HG03139 (cell line): ENCODE data around the gene BDH2.

Experiments
- ATAC-seq: cut with Tn5 transposase; IDR thresholded peaks from one replicate; pipeline ENCODE4 v1.9.1; 2021; ENCODE audit not compliant: unreplicated experiment

The BDH2 gene

GRCh38 chr4:103099691-103100392 is at the start of gene BDH2:
Gene BDH2 (minus strand): TSS chr4:103099834. CDS start chr4:103096254, 3,580 bp downstream.
- ATAC-seq, result peak; percentile 98

DNA sequence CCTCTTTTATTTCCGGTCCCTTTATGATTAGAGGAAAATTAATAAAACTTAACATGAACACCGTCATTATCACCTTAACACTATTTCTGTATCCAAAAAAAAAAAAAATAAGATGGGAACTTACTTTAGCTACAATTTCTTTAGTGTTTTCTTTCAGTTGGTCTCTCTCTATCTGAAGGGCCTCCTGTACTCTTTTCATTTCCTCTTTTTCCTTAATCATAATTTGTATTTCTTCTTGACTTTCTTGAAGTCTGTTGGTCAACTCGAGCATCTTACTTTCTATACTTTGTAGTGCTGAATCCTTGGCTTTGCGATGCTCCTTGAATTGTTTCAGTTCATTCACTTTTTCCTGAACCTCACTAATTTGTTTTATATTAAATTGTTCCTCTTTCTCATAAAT is 45.3 kb upstream of the BDH2 start:
- no peak for ATAC-seq

DNA sequence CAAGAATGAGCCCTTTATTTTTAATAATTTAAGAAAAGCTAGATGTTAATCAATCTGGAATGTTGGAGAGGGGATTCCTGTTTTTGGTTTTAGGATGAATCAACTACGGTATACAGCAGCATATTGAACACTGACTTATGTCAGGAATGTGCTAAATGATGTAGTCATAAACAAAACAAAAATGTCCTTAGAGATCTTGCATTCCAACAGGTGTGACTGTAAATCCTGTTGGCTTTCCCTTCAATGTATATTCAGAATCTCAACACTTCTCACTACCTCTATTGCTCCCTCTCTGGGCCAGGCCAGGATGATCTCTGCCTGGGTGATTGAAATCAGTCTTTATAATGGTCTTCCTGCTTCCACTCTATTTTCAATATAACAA is 37.8 kb upstream of the BDH2 start:
- ATAC-seq, result no peak

GRCh38 chr4:103136671-103137445 is 37.2 kb upstream of the BDH2 start:
- ATAC-seq, result no peak

GRCh38 chr4:103129174-103129573 is 29.5 kb upstream of the BDH2 start:
- ATAC-seq, result no peak

- ATAC-seq, result no peak
Observed at GRCh38 chr4:103126126-103126525, 26.5 kb upstream of the BDH2 start.

GRCh38 chr4:103123114-103123513 is 23.5 kb upstream of the BDH2 start:
- no peak for ATAC-seq

DNA sequence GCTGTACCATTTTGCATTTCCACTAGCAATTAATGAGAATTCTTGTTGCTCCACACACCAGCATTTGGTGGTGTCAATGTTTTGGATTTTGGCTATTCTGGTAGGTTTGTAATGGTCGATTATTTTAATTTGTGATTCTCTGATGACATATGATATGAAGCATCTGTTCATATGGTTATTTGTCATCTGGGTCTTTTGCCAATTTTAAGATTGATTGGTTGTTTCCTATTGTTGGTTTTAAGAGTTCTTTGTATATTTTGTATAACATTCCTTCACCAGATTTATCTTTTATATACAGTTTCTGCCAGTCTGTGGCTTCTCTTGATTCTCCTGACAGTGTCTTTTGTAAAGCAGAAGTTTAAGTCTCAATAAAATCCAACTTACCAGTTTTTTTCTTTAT is 18.5 kb upstream of the BDH2 start:
- no peak for ATAC-seq

- no peak for ATAC-seq
Observed at GRCh38 chr4:103111598-103111997, 12.0 kb upstream of the BDH2 start.

- no peak for ATAC-seq
Observed at GRCh38 chr4:103108542-103108941, 8.9 kb upstream of the BDH2 start.

- ATAC-seq, result no peak
Observed at GRCh38 chr4:103105558-103106356, 6.1 kb upstream of the BDH2 start.

GRCh38 chr4:103104886-103105285 is 5.3 kb upstream of the BDH2 start:
- no peak for ATAC-seq

GRCh38 chr4:103100691-103101090 is 1.1 kb upstream of the BDH2 start:
- ATAC-seq, result no peak

DNA sequence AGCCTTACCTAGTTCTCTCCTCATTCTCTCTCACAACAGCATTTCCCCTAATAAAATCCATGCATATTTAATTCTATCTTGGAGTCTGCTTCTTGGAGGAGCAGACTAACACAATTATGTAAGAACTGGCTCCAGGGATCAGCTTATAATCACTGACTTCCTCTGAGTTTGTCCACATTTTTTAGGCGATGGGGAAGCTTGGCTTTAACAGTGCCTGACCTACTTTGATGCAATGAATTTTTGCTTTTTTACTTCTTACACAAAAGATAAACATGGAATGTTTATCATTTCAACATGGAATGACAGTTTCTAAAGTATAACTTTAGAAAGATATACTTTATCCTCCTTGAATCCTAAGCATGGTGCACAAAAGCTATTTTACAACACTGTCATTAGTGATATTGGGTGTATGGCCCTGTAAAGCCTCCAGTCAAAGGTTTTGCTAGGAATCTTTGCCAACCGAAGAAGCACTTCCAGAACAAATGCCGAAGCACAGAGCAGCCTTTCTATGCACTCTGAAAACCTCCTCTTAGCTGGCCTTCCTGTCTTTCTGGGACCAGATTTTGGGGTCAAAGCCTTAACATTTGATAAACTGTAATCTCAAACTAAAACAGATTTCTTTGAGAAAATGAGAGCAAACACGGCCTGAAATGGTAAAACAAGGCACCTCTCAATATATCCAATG is 736 bp downstream of the BDH2 start:
- no peak for ATAC-seq

- no peak for ATAC-seq
Observed at GRCh38 chr4:103098341-103098740, 1.3 kb downstream of the BDH2 start.

GRCh38 chr4:103097112-103097511 is 2.5 kb downstream of the BDH2 start:
- no peak for ATAC-seq

DNA sequence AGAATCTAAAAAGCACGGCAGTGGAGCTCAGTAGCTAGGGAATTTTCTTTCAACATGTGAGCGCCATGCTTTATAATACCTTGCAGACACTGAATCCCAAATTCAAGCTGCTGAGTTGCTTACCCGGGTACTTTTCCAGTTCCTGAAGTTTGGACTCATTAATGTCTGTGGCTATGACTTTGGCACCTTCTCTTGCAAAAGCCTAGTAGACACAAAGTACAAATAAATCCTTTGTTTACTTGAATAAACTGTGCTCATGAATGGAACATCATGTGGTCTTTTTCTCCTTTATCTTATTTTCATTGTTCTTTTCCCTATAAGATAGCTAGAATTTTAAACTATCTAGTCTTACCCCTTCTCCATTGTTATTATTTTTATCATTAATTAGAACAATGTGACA is 4.6 kb downstream of the BDH2 start:
- ATAC-seq, result no peak

DNA sequence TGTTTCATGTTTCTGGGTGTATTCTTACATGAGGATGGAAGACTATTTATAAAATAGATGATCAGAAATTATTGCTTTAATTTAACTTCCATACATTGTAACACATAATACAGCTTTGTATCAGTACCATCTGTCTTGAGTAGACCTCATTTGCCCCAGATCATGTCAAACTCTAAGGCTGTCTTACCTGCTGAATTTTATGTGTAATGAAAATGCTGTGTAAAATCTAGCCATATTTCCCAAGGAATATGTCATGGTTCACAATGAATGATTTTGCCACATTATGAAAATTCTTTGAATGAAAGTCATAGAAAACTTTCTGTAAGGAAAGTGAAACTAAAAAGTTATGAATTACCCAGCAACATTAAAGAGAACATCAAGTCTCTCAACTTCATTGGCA is 7.4 kb downstream of the BDH2 start:
- no peak for ATAC-seq

DNA sequence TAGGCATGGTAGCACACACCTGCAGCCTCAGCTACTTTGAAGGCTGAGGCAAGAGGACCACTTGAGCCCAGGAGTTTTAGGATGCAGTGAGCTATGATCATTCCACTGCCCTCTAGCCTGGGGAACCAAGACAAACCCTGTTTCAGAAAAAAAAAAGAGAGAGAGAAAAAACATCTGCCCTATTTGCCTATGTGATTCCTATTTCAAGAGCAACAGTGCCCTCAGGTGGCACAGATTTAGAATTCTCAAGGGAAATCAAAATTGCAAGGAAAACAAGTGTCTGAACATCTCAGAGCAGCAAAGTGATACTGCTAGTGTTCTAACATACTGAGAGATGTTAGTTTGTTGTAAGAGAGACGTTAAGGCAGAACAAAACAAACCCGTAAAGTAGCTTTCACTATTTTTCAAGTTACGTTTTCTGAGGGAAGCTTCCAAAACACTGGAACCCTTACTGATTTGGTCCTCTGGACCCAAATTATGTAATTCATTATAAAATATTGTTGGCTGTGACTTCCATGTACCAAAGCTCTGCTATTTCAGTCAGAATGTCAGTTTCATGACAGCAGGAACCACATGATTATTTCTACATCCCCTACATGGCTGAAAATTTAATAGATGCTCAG is 7.9 kb downstream of the BDH2 start:
- ATAC-seq, result peak; percentile 77

GRCh38 chr4:103089481-103089880 is 10.2 kb downstream of the BDH2 start:
- no peak for ATAC-seq

GRCh38 chr4:103086551-103086950 is 13.1 kb downstream of the BDH2 start:
- no peak for ATAC-seq
